NB4 (cell line): ENCODE measurements around the gene SLC25A18.

ENCODE experiments used
- MYC ChIP-seq: IDR thresholded peaks from 2 replicates; pipeline ENCODE4 v1.6.1; 2011; ENCODE audit warnings: low read depth, low read length
- POLR2A ChIP-seq: IDR thresholded peaks from 2 replicates; pipeline ENCODE4 v1.6.1; 2011; ENCODE audit warnings: mild to moderate bottlenecking; ENCODE audit not compliant: insufficient read length; ENCODE audit errors: extremely low read depth
- TF ChIP-seq, protein P1 (sequence below): IDR thresholded peaks from one replicate; pipeline ENCODE4 v1.5.1; 2012; ENCODE audit warnings: low read depth, low read length

DNA sequence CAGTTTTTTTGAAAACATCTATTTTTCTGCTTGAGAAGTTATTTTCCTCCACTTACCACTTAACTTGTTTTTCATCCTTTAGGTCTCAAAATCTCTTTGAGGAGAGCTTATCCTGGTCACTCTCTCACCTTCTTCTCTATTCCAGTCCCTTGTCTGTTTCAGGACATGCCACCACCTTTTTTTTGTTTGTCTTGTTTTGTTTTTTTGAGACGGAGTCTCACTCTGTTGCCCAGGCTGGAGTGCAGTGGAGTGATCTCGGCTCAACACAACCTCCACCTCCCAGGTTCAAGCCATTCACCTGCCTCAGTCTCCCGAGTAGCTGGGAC, 70.7 kb downstream of the SLC25A18 start:
- TF ChIP-seq, protein P1, sequence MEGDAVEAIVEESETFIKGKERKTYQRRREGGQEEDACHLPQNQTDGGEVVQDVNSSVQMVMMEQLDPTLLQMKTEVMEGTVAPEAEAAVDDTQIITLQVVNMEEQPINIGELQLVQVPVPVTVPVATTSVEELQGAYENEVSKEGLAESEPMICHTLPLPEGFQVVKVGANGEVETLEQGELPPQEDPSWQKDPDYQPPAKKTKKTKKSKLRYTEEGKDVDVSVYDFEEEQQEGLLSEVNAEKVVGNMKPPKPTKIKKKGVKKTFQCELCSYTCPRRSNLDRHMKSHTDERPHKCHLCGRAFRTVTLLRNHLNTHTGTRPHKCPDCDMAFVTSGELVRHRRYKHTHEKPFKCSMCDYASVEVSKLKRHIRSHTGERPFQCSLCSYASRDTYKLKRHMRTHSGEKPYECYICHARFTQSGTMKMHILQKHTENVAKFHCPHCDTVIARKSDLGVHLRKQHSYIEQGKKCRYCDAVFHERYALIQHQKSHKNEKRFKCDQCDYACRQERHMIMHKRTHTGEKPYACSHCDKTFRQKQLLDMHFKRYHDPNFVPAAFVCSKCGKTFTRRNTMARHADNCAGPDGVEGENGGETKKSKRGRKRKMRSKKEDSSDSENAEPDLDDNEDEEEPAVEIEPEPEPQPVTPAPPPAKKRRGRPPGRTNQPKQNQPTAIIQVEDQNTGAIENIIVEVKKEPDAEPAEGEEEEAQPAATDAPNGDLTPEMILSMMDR: no peak
- TF ChIP-seq MYC: no peak
- TF ChIP-seq POLR2A: no peak
